Erythroblast (primary cell): ENCODE data around the gene BMP7.

Source experiments
- GATA1 ChIP-seq: IDR thresholded peaks from 2 replicates; pipeline ENCODE4 v1.6.1; 2011; ENCODE audit warnings: low read depth, mild to moderate bottlenecking, control low read depth, low read length, moderate library complexity
- POLR2A ChIP-seq: IDR thresholded peaks from 2 replicates; pipeline ENCODE4 v1.6.1; 2011; ENCODE audit warnings: mild to moderate bottlenecking, low read length

- no peak for TF ChIP-seq POLR2A
- TF ChIP-seq GATA1, result no peak
Measured at GRCh38 chr20:57250607-57251343, 15.7 kb downstream of the BMP7 start.
